Measurements from ENCODE around the gene TTN.

- no peak for TF ChIP-seq POLR2A (IDR thresholded peaks at IDR 0.05)
- TF ChIP-seq CTCF (IDR thresholded peaks at IDR 0.05) = no peak
- TF ChIP-seq POLR2AphosphoS5 (IDR thresholded peaks at IDR 0.05) = no peak
Measured at GRCh38 chr2:178644919-178645318, 162.3 kb downstream of the TTN start.

Measured in breast epithelium (tissue), 3 donors.